ENCODE measurements around the gene MSI2. TPM values are rescaled to one million over a fixed set of nuclear protein-coding genes. Genes with fewer than 3 reads are reported as not detected.
"Not testable (repeated sequence)": the region's sequence is repeated elsewhere in the genome, so short reads cannot be mapped to it uniquely, and the experiment has no call there.

Gene MSI2
- total RNA-seq, 1 donor from 2014 or later = 30.4 TPM

- no peak for ATAC-seq
Measured at GRCh38 chr17:57488856-57489255, 232.5 kb downstream of the MSI2 start.

GRCh38 chr17:57489321-57489720, 233.0 kb downstream of the MSI2 start:
- no peak for ATAC-seq

- ATAC-seq = no peak
Measured at GRCh38 chr17:57490111-57490845, 234.0 kb downstream of the MSI2 start.

GRCh38 chr17:57490890-57491289, 234.6 kb downstream of the MSI2 start:
- no peak for ATAC-seq

GRCh38 chr17:57493171-57493570, 236.8 kb downstream of the MSI2 start:
- ATAC-seq = no peak

- ATAC-seq = no peak
Measured at GRCh38 chr17:57493625-57494024, 237.3 kb downstream of the MSI2 start.

- no peak for ATAC-seq
Measured at GRCh38 chr17:57494443-57494842, 238.1 kb downstream of the MSI2 start.

- no peak for ATAC-seq
Measured at GRCh38 chr17:57495771-57496170, 239.4 kb downstream of the MSI2 start.

GRCh38 chr17:57496382-57496781, 240.1 kb downstream of the MSI2 start:
- ATAC-seq = no peak

GRCh38 chr17:57498443-57498842, 242.1 kb downstream of the MSI2 start:
- no peak for ATAC-seq

- not testable (repeated sequence) for ATAC-seq
Measured at GRCh38 chr17:57499221-57499620, 242.9 kb downstream of the MSI2 start.

GRCh38 chr17:57499648-57500049, 243.3 kb downstream of the MSI2 start:
- ATAC-seq = no peak

- no peak for ATAC-seq
Measured at GRCh38 chr17:57501016-57501415, 244.7 kb downstream of the MSI2 start.

- ATAC-seq = no peak
Measured at GRCh38 chr17:57502022-57502421, 245.7 kb downstream of the MSI2 start.

- peak; percentile 25 for ATAC-seq
Measured at GRCh38 chr17:57502811-57503241, 246.5 kb downstream of the MSI2 start.

GRCh38 chr17:57504208-57504607, 247.9 kb downstream of the MSI2 start:
- no peak for ATAC-seq

GRCh38 chr17:57505841-57506773, 249.8 kb downstream of the MSI2 start:
- no peak for ATAC-seq

- no peak for ATAC-seq
Measured at GRCh38 chr17:57506774-57507127, 250.4 kb downstream of the MSI2 start.

GRCh38 chr17:57507828-57508227, 251.5 kb downstream of the MSI2 start:
- ATAC-seq = no peak

GRCh38 chr17:57508671-57509070, 252.3 kb downstream of the MSI2 start:
- ATAC-seq = no peak

GRCh38 chr17:57511475-57512123, 255.3 kb downstream of the MSI2 start:
- ATAC-seq = no peak

GRCh38 chr17:57512258-57512657, 255.9 kb downstream of the MSI2 start:
- no peak for ATAC-seq

- ATAC-seq = no peak
Measured at GRCh38 chr17:57512691-57513090, 256.4 kb downstream of the MSI2 start.
